Parathyroid adenoma (tissue), 2 donors: ENCODE measurements around the gene TAS2R31.

Source experiments
- H2AFZ ChIP-seq: fragments of 300-600 bp; sonication (generic); one replicate; pipeline ENCODE4 v1.7.0; 2017; ENCODE audit warnings: antibody characterized with exemption, mild to moderate bottlenecking
- H3K27ac ChIP-seq: fragments of 300-600 bp; sonication (generic); one replicate; pipeline ENCODE4 v1.7.0; 2017
- H3K27me3 ChIP-seq: fragments of 300-600 bp; sonication (generic); one replicate; pipeline ENCODE4 v1.7.0; 2017; ENCODE audit warnings: low read length; ENCODE audit not compliant: control insufficient read depth, insufficient read depth
- H3K36me3 ChIP-seq: fragments of 300-600 bp; sonication (generic); one replicate; pipeline ENCODE4 v1.7.0; 2017; ENCODE audit warnings: low read length; ENCODE audit not compliant: control insufficient read depth, insufficient read depth
- H3K4me1 ChIP-seq: fragments of 300-600 bp; sonication (generic); one replicate; pipeline ENCODE4 v1.7.0; 2017; ENCODE audit warnings: control low read depth
- H3K4me2 ChIP-seq: fragments of 300-600 bp; sonication (generic); one replicate; pipeline ENCODE4 v1.7.0; 2017; ENCODE audit warnings: low read length
- H3K4me3 ChIP-seq: fragments of 300-600 bp; sonication (generic); one replicate; pipeline ENCODE4 v1.7.0; 2017; ENCODE audit warnings: low read depth, low read length
- H3K79me2 ChIP-seq: fragments of 300-600 bp; sonication (generic); one replicate; pipeline ENCODE4 v1.7.0; 2017; ENCODE audit warnings: control low read depth
- H3K9ac ChIP-seq: fragments of 300-600 bp; sonication (generic); one replicate; pipeline ENCODE4 v1.7.0; 2017; ENCODE audit warnings: mild to moderate bottlenecking
- H3K9me3 ChIP-seq: fragments of 300-600 bp; sonication (generic); one replicate; pipeline ENCODE4 v1.7.0; 2017; ENCODE audit warnings: low read length; ENCODE audit not compliant: control insufficient read depth
- TF ChIP-seq, protein P1 (sequence below): fragments of 300-600 bp; sonication (generic); IDR thresholded peaks from one replicate; pipeline ENCODE4 v1.7.0; 2017; ENCODE audit warnings: antibody characterized with exemption, mild to moderate bottlenecking
- donor health status: primary hyperparathyroidism.

TAS2R31 gene

DNA sequence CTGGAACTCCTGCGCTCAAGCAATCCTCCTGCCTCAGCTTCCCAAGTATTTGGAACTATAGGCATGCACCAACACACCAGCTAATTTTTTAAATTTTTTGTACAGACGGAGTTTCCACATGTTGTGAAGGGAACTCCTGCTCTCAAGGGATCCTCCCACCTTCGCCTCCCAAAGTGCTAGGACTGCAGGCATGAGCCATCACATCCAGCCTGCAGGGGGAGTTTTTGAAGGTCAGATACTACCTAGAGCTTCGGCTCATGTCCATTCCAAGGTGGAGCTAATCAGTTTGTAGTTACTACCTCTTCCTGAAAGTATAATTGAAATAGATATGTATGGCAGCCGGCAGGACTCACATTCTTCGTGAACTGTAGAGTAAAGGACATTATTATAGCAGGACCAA lies 5.1 kb downstream of the TAS2R31 start:
- Histone ChIP-seq H3K4me1 (no peaks in the 10 kb centered on the region), H3K9ac (no peak overlapping the region), H3K27me3 (no peaks in the 10 kb centered on the region), H3K27ac (no peak overlapping the region), H3K9me3 (no peaks in the 10 kb centered on the region), H3K36me3 (no peaks in the 10 kb centered on the region), H3K4me2 (no peak overlapping the region), H3K79me2 (no peaks in the 10 kb centered on the region), H2AFZ (no peak overlapping the region), H3K4me3 (no peak overlapping the region)
- TF ChIP-seq, protein P1, sequence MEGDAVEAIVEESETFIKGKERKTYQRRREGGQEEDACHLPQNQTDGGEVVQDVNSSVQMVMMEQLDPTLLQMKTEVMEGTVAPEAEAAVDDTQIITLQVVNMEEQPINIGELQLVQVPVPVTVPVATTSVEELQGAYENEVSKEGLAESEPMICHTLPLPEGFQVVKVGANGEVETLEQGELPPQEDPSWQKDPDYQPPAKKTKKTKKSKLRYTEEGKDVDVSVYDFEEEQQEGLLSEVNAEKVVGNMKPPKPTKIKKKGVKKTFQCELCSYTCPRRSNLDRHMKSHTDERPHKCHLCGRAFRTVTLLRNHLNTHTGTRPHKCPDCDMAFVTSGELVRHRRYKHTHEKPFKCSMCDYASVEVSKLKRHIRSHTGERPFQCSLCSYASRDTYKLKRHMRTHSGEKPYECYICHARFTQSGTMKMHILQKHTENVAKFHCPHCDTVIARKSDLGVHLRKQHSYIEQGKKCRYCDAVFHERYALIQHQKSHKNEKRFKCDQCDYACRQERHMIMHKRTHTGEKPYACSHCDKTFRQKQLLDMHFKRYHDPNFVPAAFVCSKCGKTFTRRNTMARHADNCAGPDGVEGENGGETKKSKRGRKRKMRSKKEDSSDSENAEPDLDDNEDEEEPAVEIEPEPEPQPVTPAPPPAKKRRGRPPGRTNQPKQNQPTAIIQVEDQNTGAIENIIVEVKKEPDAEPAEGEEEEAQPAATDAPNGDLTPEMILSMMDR = no peak

DNA sequence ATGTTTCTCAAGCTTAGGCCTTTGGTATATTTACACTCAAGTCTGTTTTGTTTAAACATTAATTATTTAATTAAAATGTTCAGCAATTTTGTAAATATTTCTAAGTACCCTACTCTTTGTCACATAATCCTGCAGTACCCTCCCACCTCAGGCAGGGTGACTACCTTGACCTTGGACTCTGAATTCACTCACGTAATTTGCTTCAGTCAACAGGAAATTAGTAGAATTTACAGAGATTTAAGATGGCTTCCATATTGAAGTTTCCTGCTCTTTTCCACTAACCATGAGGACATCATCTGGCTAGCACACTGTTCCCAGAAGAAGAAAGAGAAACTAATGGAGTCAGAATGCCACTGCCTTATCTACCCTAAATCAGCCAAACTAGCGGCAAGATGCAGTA lies 7.8 kb downstream of the TAS2R31 start:
- H3K4me3 ChIP-seq = no peak overlapping the region
- H3K27ac ChIP-seq = no peak overlapping the region
- H3K79me2 ChIP-seq = no peaks in the 10 kb centered on the region
- H3K4me1 ChIP-seq = no peaks in the 10 kb centered on the region
- no peaks in the 10 kb centered on the region for H3K27me3 ChIP-seq
- H3K36me3 ChIP-seq = no peaks in the 10 kb centered on the region
- no peak overlapping the region for H3K4me2 ChIP-seq
- no peaks in the 10 kb centered on the region for H3K9me3 ChIP-seq
- H3K9ac ChIP-seq = no peak overlapping the region
- TF ChIP-seq, protein P1 = no peak
- H2AFZ ChIP-seq = no peak overlapping the region

DNA sequence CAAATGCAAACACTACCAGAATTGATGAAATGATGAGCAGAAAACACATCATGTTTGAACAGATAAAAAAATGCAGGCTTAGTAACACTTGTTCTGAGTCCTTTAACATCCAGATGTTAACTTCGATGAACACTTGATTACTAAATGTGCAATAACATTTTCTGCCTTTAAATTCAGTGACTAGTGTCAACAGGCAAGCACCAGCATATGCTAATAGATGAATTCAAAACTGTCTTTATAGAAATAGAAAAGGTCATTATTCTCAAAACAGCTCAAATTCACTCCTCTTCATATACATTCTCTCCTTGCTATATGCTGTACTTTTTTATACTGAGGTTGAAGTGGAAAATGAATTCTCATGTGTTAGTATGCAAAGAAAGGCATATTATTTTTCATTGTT lies 8.7 kb downstream of the TAS2R31 start, which contains the start of gene TAS2R19:
TAS2R19 (minus strand) TSS at position 101 of the 400 bp plus-strand sequence; CDS start at position 52, 49 bp downstream.
- Histone ChIP-seq H3K4me3 (no peak within 1 kb of the TSS), H3K27me3 (no peaks in the 10 kb centered on the region), H3K79me2 (no peaks in the 10 kb centered on the region), H3K4me1 (no peaks in the 10 kb centered on the region), H3K36me3 (no peaks in the 10 kb centered on the region), H3K4me2 (no peak within 1 kb of the TSS), H3K9me3 (no peaks in the 10 kb centered on the region), H2AFZ (no peak within 1 kb of the TSS), H3K9ac (no peak within 1 kb of the TSS), H3K27ac (no peak within 1 kb of the TSS)
- TF ChIP-seq, protein P1 = no peak

DNA sequence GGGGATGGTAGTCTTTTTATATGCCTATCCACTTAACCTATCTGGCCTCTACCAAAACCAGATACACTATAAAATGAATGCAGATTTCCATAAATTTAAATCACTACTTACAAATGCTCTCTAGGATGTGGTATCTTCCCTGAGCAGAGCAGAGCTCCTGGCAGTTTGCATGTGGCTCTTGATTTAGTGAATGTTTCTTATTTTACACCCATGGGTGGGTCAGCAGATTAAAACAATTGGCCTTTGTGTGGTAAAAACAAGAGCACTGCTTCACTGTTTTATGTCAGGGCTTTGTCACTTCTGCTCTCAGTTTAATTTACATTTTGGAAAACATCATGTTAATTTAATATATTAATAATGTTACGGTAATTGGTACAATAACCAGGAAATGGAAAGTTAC lies 14.3 kb downstream of the TAS2R31 start:
- no peak overlapping the region for H3K4me2 ChIP-seq
- no peak overlapping the region for H2AFZ ChIP-seq
- H3K9ac ChIP-seq = no peak overlapping the region
- no peak overlapping the region for H3K4me3 ChIP-seq
- peaks cover 4% of the 10 kb centered on the region for H3K79me2 ChIP-seq
- TF ChIP-seq, protein P1 = no peak
- H3K27ac ChIP-seq = no peak overlapping the region
- H3K4me1 ChIP-seq = no peaks in the 10 kb centered on the region
- H3K36me3 ChIP-seq = no peaks in the 10 kb centered on the region
- no peaks in the 10 kb centered on the region for H3K27me3 ChIP-seq
- no peaks in the 10 kb centered on the region for H3K9me3 ChIP-seq

DNA sequence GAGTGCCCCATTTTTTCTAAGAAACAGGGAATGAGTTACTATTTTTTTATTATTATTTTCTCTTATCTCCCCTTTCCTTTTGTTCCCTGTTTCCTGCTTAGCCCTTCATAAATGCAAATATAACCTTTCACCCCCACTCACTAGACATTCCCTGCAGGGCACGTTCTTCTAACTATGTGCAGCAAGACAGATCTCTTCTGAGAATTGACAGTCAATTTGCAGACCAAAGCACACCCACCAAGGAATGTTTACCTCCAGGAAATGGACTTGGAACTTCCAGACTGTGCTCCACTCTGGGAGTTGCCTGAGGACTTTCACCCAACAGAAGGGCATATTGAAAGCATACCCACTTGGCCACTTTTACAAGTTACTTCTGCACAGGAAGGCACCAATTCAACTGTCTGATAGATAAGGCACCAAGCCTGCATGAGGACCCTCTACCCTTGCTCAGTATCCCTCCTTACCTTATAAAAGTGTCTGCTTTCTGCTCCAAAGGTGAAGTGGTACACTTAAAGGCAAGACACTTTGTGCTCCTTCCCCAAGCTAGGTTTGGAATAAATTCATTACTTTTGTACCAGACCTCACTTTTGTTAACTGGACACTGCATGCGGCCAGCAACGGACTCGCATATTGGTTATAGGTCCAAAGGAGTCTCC lies 15.3 kb downstream of the TAS2R31 start:
- Histone ChIP-seq H3K4me3 (no peak overlapping the region), H3K9ac (no peak overlapping the region), H3K36me3 (no peaks in the 10 kb centered on the region), H3K4me1 (no peaks in the 10 kb centered on the region), H2AFZ (no peak overlapping the region), H3K79me2 (peaks cover 4% of the 10 kb centered on the region), H3K27ac (no peak overlapping the region), H3K9me3 (no peaks in the 10 kb centered on the region), H3K27me3 (no peaks in the 10 kb centered on the region), H3K4me2 (no peak overlapping the region)
- TF ChIP-seq, protein P1 = no peak
